D721Med (cell line): ENCODE results near the gene THBS3.

ENCODE experiments used
- DNase-seq: peaks from one replicate; pipeline ENCODE4 v3.0.0; 2011; ENCODE audit warnings: low spot score; ENCODE audit not compliant: insufficient read length
- FAIRE-seq: peaks from 2 replicates; lab custom pipeline; 2011; peaks lifted over from hg19 to GRCh38; lab: Jason Lieb, UNC
- TF ChIP-seq, protein P1 (sequence below): IDR thresholded peaks from 2 replicates; pipeline ENCODE4 v1.5.1; 2012; ENCODE audit warnings: mild to moderate bottlenecking, control low read depth; ENCODE audit not compliant: insufficient read depth; ENCODE audit errors: missing control alignments

The THBS3 gene

DNA sequence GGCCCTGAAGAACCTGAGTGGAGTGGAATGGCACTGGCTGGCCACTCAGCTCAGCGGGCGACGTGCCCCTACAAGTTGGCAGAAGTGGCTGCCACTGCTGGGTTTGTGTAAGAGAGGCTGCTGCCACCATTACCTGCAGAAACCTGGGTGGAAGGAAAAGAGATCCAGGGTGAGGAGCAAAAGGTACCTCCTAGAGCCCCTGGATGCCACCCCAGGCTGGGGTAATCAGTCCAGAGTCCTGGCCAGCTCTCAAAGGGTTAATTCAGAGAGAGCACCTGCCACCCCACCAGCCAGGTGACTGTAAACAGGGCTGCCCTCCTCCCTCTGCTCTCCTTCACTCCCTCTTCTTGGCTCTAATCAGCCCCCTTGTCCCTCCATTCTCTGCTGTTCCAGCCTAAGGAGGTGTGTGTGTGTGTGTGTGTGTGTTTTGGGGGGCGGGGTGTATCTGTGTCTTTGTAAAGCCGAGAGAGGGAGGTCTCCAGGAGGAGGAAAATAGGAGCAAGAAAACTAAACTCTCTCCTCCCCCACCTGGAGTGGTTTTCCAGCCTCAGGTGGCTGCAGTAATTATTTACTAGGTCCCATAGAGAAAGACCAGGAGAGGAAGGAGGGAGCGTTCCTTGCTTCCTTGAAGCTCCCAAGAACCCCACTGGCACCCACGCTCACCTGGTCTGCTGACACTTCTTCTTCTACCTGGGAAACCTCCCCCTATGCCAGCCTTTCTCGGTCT is 21.5 kb downstream of the THBS3 start:
- DNase-seq: no peak
- FAIRE-seq: no peak
- TF ChIP-seq, protein P1, sequence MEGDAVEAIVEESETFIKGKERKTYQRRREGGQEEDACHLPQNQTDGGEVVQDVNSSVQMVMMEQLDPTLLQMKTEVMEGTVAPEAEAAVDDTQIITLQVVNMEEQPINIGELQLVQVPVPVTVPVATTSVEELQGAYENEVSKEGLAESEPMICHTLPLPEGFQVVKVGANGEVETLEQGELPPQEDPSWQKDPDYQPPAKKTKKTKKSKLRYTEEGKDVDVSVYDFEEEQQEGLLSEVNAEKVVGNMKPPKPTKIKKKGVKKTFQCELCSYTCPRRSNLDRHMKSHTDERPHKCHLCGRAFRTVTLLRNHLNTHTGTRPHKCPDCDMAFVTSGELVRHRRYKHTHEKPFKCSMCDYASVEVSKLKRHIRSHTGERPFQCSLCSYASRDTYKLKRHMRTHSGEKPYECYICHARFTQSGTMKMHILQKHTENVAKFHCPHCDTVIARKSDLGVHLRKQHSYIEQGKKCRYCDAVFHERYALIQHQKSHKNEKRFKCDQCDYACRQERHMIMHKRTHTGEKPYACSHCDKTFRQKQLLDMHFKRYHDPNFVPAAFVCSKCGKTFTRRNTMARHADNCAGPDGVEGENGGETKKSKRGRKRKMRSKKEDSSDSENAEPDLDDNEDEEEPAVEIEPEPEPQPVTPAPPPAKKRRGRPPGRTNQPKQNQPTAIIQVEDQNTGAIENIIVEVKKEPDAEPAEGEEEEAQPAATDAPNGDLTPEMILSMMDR: no peak

DNA sequence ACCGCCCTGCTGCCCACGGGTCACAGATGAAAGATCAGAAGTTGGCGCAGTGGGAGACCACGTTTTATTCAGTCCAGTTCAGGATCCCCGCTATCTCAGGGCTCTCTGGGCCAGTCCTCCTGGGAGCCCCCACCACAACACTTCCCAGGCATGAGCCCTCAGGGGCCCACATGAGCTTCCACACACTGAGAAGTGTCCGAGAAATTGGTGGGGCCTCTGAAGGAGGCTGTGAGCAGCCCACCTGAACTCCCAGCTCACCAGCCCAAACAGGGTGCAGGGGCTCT is 22.0 kb downstream of the THBS3 start:
- TF ChIP-seq, protein P1: no peak
- DNase-seq (no peak), FAIRE-seq (no peak)

DNA sequence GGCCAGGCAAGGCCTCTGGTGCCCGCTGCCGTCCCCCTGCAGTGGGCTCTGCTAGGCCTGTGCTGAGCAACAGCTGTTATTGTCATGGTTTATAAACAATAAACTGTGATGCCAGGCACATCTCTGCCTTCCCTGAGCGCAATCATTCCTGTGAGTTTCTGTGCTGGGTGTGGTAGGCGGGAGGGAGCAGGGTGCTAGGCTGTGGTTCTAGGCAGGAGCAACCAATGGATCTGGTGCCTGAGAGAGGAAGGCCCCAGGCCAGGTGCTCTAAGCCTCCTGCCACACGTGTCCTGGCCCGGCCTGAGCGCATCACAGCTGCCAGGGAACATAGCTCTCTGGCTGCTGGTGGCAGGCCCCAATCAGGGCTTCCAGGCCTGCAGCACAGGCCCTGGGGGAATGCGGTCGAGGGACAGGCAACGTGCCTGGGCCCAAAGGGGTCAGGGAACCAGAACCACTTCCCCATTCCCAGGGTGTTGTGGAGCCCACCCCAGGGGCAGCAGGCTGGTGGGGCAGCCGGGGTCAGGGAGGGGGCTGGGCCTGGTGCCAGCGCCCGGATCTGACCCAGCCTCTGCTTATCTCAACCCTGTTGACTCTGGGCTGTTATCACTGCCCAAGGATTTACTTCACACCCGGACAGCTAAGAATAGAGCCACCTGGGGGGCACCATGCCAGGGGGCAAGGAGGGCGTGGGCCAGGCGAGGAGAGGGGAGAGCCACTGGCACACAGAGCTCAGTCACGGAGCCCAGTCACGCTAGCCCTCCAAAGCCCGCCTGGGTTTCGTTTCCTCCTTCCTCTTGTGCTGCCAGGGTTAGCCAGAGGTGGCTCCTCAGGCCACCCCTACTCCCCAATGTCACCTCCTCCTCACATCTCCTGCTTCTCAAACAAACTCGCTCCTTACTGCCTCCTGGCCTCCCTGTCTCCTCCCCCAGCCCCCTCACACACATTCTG is 22.6 kb downstream of the THBS3 start:
- FAIRE-seq (no peak), DNase-seq (no peak)
- TF ChIP-seq, protein P1: no peak

DNA sequence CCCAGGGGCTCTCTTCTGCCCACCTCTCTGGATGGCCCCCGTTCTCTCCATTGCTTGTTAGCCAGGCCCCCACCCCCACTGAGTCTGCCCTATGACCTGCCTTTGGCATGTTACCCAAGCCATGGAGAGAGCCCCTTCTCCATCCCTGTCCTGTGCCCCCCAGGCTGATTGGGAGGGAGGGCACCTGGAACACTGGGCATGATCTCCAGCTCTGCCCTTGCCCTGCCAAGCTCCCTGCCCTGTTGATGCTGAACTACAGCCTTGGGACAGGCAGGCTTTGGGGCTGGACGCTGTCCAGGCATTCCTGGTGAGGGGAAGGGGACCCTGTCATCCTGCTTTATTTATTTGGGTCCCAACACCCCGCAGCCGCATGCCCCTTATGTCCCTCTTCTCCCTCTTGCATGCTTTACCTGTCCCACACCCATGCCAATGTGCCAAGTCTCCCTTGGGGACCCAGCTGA is 23.3 kb downstream of the THBS3 start:
- DNase-seq (no peak), FAIRE-seq (no peak)
- TF ChIP-seq, protein P1: no peak

DNA sequence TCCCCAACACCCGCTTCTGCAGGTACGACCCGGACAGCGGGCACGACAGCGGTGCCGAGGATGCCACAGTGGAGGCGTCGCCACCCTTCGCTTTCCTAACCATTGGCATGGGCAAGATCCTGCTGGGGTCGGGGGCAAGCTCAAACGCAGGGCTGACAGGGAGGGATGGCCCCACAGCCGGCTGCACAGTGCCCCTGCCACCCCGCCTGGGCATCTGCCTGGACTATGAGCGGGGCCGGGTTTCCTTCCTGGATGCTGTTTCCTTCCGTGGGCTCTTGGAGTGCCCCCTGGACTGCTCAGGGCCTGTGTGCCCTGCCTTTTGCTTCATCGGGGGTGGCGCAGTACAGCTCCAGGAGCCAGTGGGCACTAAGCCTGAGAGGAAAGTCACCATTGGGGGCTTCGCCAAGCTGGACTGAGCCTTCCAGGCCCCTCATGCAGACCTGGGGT is 23.9 kb downstream of the THBS3 start:
- TF ChIP-seq, protein P1: no peak
- no peak for FAIRE-seq
- no peak for DNase-seq

DNA sequence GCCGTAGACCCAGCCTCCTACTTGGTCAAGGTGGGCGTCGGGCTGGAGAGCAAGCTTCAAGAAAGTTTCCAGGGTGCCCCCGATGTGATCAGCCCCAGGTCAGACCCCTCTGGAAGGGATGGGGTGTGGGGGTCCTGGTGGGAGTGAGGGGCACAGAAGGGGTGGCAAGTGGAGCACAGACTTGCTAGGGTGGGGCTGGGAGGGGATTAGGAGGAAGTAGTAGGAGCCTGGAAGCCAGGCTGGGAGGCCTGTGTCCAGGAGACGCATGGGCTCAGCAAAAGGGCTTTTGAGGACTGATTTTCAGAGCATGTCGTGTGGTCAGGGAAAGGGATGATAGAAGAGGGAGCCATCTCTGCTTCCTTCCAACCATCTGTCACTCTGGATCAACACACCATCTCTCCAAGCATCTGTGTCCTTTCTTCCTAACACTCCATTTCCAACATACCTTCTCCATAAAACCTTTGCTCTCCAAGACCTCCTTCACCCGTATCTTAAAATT is 25.6 kb downstream of the THBS3 start:
- DNase-seq (no peak), FAIRE-seq (no peak)
- TF ChIP-seq, protein P1: no peak
